HEK293T (cell line): ENCODE data around the gene LRG1.

Source experiments
- CTCF ChIA-PET: fragments of 350-600 bp; formaldehyde crosslinking; extraction: SDS; loops from one replicate; lab custom pipeline; 2021; ENCODE audit warnings: antibody characterized with exemption, inconsistent platforms; lab: Yijun Ruan, JAX
- POLR2A ChIA-PET: fragments of 350-600 bp; formaldehyde crosslinking; extraction: SDS; loops from one replicate; lab custom pipeline; 2020; ENCODE audit warnings: antibody characterized with exemption, inconsistent platforms; lab: Yijun Ruan, JAX
- DNase-seq: peaks from one replicate; pipeline ENCODE4 v3.0.0; 2012; ENCODE audit warnings: mixed read lengths; ENCODE audit errors: extremely low spot score
- ARNT ChIP-seq: fragments of 450-650 bp; IDR thresholded peaks from 2 replicates; pipeline ENCODE4 v1.6.1; 2017; ENCODE audit warnings: mild to moderate bottlenecking
- BHLHE40 ChIP-seq: fragments of 450-650 bp; IDR thresholded peaks from 2 replicates; pipeline ENCODE4 v1.6.1; 2016; ENCODE audit warnings: mild to moderate bottlenecking, moderate library complexity, borderline replicate concordance
- CTBP1 ChIP-seq: fragments of 450-650 bp; IDR thresholded peaks from 2 replicates; pipeline ENCODE4 v1.6.1; 2016; ENCODE audit warnings: borderline replicate concordance
- ELF4 ChIP-seq: fragments of 450-650 bp; IDR thresholded peaks from 2 replicates; pipeline ENCODE4 v1.6.1; 2017; ENCODE audit warnings: antibody characterized with exemption
- FOXA1 ChIP-seq: fragments of 450-650 bp; IDR thresholded peaks from 2 replicates; pipeline ENCODE4 v1.6.1; 2016; ENCODE audit warnings: mild to moderate bottlenecking
- FOXK2 ChIP-seq: fragments of 450-650 bp; IDR thresholded peaks from 2 replicates; pipeline ENCODE4 v1.6.1; 2016; ENCODE audit warnings: mild to moderate bottlenecking
- FOXM1 ChIP-seq: fragments of 450-650 bp; IDR thresholded peaks from 2 replicates; pipeline ENCODE4 v1.6.1; 2017; ENCODE audit warnings: mild to moderate bottlenecking, borderline replicate concordance
- HDGF ChIP-seq: fragments of 450-650 bp; IDR thresholded peaks from 2 replicates; pipeline ENCODE4 v1.6.1; 2017; ENCODE audit warnings: antibody characterized with exemption, borderline replicate concordance
- L3MBTL2 ChIP-seq: fragments of 450-650 bp; conservative IDR thresholded peaks from 2 replicates; pipeline ENCODE4 v1.6.1; 2016; ENCODE audit warnings: mild to moderate bottlenecking
- LEF1 ChIP-seq: fragments of 450-650 bp; IDR thresholded peaks from 2 replicates; pipeline ENCODE4 v1.6.1; 2017; ENCODE audit warnings: mild to moderate bottlenecking, borderline replicate concordance
- NFRKB ChIP-seq: fragments of 450-650 bp; IDR thresholded peaks from 2 replicates; pipeline ENCODE4 v1.6.1; 2016; ENCODE audit warnings: mild to moderate bottlenecking, moderate library complexity
- PKNOX1 ChIP-seq: fragments of 450-650 bp; IDR thresholded peaks from 2 replicates; pipeline ENCODE4 v1.6.1; 2016
- SP1 ChIP-seq: fragments of 450-650 bp; IDR thresholded peaks from 2 replicates; pipeline ENCODE4 v1.6.1; 2017
- SUZ12 ChIP-seq: fragments of 450-650 bp; IDR thresholded peaks from 2 replicates; pipeline ENCODE4 v1.6.1; 2016; ENCODE audit warnings: mild to moderate bottlenecking
- TARDBP ChIP-seq: fragments of 450-650 bp; IDR thresholded peaks from 2 replicates; pipeline ENCODE4 v1.6.1; 2016
- ZNF384 ChIP-seq: fragments of 450-650 bp; IDR thresholded peaks from 2 replicates; pipeline ENCODE4 v1.6.1; 2016

LRG1 gene

GRCh38 chr19:4497770-4498389 lies 42.0 kb downstream of the LRG1 start:
- no peak for DNase-seq
- ChIA-PET POLR2A (no interaction called here), CTCF (no interaction called here)
- TF ChIP-seq NFRKB (no peak), ELF4 (no peak), HDGF (no peak)

- no peak for TF ChIP-seq SP1
- TF ChIP-seq HDGF = no peak
- no peak for TF ChIP-seq L3MBTL2
- no peak for TF ChIP-seq BHLHE40
- no peak for TF ChIP-seq ELF4
- TF ChIP-seq FOXM1 = no peak
- TF ChIP-seq NFRKB = no peak
- TF ChIP-seq CTBP1 = no peak
- no peak for TF ChIP-seq PKNOX1
- no peak for TF ChIP-seq LEF1
- TF ChIP-seq ZNF384 = no peak
- no peak for TF ChIP-seq FOXK2
- TF ChIP-seq SUZ12 = no peak
- TF ChIP-seq TARDBP = no peak
- ChIA-PET CTCF (no interaction called here), POLR2A (no interaction called here)
- no peak for DNase-seq
Measured at GRCh38 chr19:4496304-4496703, 43.5 kb downstream of the LRG1 start.

DNA sequence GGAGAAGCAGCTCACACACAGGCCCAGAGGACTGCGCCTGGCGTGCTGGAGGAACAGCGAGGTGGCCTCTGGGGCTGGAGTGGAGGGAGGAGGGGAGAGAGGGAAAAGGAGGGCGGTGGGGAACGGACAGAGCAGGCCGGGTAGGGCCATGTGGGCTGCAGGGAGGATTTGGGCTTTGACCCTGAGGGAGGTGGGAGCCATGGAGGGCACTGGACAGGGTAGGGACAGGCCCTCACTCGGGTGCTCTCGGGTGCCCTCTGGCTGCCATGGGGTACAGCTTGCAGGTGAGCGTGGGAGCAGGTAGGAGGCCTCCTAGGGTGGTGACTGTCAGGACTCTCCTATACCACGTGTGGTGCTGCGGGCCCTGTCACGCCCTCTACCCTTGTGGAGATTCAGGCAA lies 44.4 kb downstream of the LRG1 start:
- ChIA-PET CTCF (no interaction called here), POLR2A (no interaction called here)
- no peak for TF ChIP-seq NFRKB
- no peak for TF ChIP-seq LEF1
- no peak for TF ChIP-seq PKNOX1
- TF ChIP-seq FOXK2 = no peak
- TF ChIP-seq ZNF384 = no peak
- TF ChIP-seq L3MBTL2 = no peak
- TF ChIP-seq TARDBP = no peak
- TF ChIP-seq HDGF = no peak
- no peak for TF ChIP-seq CTBP1
- TF ChIP-seq FOXA1 = no peak
- no peak for TF ChIP-seq ELF4
- TF ChIP-seq FOXM1 = no peak
- no peak for TF ChIP-seq ARNT
- TF ChIP-seq SP1 = no peak
- TF ChIP-seq BHLHE40 = no peak
- no peak for DNase-seq

- no peak for DNase-seq
- ChIA-PET POLR2A (no interaction called here), CTCF (no interaction called here)
- TF ChIP-seq PKNOX1 = no peak
- no peak for TF ChIP-seq HDGF
- TF ChIP-seq SUZ12 = no peak
- no peak for TF ChIP-seq FOXK2
- no peak for TF ChIP-seq FOXM1
- no peak for TF ChIP-seq ELF4
- TF ChIP-seq FOXA1 = no peak
- no peak for TF ChIP-seq SP1
- TF ChIP-seq L3MBTL2 = no peak
- TF ChIP-seq CTBP1 = no peak
- TF ChIP-seq ARNT = no peak
- TF ChIP-seq NFRKB = no peak
- TF ChIP-seq TARDBP = no peak
- no peak for TF ChIP-seq LEF1
- no peak for TF ChIP-seq ZNF384
- no peak for TF ChIP-seq BHLHE40
Measured at GRCh38 chr19:4494691-4495064, 45.2 kb downstream of the LRG1 start.

DNA sequence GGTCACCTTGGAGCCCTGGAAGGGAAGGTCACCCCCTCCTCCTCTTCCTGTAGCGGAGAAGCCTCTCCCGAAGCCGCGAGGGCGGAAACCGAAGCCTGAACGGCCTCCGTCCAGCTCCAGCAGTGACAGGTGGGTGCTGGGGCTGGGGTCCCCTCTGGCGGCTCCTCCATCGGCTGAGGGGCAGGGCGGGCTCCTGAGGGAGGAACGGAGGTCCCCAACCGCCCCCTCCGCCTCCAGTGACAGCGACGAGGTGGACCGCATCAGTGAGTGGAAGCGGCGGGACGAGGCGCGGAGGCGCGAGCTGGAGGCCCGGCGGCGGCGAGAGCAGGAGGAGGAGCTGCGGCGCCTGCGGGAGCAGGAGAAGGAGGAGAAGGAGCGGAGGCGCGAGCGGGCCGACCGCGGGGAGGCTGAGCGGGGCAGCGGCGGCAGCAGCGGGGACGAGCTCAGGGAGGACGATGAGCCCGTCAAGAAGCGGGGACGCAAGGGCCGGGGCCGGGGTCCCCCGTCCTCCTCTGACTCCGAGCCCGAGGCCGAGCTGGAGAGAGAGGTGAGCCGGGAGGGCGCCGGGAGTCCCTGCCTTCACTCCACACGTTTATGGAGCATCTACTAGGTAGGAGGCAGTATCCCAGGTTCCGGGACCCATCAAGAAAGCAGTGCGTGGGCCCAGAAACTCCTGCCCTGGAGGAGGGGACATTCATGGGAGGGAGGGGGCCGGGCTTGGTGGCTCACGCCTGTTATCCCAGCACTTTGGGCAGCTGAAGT lies 45.7 kb downstream of the LRG1 start:
- no peak for DNase-seq
- ChIA-PET CTCF (no interaction called here), POLR2A (no interaction called here)
- TF ChIP-seq SUZ12 (no peak), SP1 (no peak), ZNF384 (no peak), FOXM1 (no peak), FOXA1 (no peak), LEF1 (no peak), BHLHE40 (no peak), HDGF (no peak), ELF4 (no peak), CTBP1 (no peak)
